Fibroblast of lung (primary cell): ENCODE results near the gene PKP3. TPM values are rescaled to one million over a fixed set of nuclear protein-coding genes. Genes with fewer than 3 reads are reported as not detected.

Experiments used
- DNase-seq, 2 donors: peaks; one replicate each; pipeline versions ENCODE4 v3.0.0 to v3.0.0-alpha.2; 2010; ENCODE audit warnings: low read depth in 2 of 2
- H2AFZ ChIP-seq: 2 replicates; pipeline ENCODE4 v1.5.1; 2012; ENCODE audit warnings: low read length, control low read depth, inconsistent platforms
- H3K27ac ChIP-seq: 2 replicates; pipeline ENCODE4 v1.5.1; 2011; ENCODE audit warnings: low read length, control low read depth; ENCODE audit not compliant: insufficient read depth
- H3K27me3 ChIP-seq: 2 replicates; pipeline ENCODE4 v1.5.1; 2011; ENCODE audit warnings: mild to moderate bottlenecking, low read length; ENCODE audit not compliant: control insufficient read depth, insufficient read depth
- H3K36me3 ChIP-seq: 2 replicates; pipeline ENCODE4 v1.5.1; 2011; ENCODE audit warnings: low read length; ENCODE audit not compliant: control insufficient read depth, insufficient read depth
- H3K4me1 ChIP-seq: 2 replicates; pipeline ENCODE4 v1.5.1; 2011; ENCODE audit warnings: low read length; ENCODE audit not compliant: control insufficient read depth, insufficient read depth; ENCODE audit errors: extremely low read depth
- H3K4me2 ChIP-seq: 2 replicates; pipeline ENCODE4 v1.5.1; 2011; ENCODE audit warnings: low read length, control low read depth; ENCODE audit not compliant: insufficient read depth; ENCODE audit errors: extremely low read depth
- H3K4me3 ChIP-seq, 4 experiments: fragments of 200-600 bp in 1 of 4; sonication (generic) in 1 of 4; replicated peaks in 1 of 4; 2 replicates each; pipeline ENCODE4 v1.5.1; 2011 to 2016; ENCODE audit warnings: low read length in 4 of 4, low read depth in 3 of 4, mild to moderate bottlenecking in 3 of 4, control low read depth in 2 of 4, inconsistent platforms in 1 of 4, mixed read lengths in 1 of 4; ENCODE audit not compliant: insufficient read depth in 1 of 4; ENCODE audit errors: control extremely low read depth in 1 of 4
- H3K79me2 ChIP-seq: 2 replicates; pipeline ENCODE4 v1.5.1; 2012; ENCODE audit warnings: mild to moderate bottlenecking, low read length, inconsistent platforms; ENCODE audit not compliant: control insufficient read depth, insufficient read depth
- H3K9ac ChIP-seq: 2 replicates; pipeline ENCODE4 v1.5.1; 2011; ENCODE audit warnings: mild to moderate bottlenecking, low read length, control low read depth; ENCODE audit not compliant: insufficient read depth
- H3K9me3 ChIP-seq: 2 replicates; pipeline ENCODE4 v1.5.1; 2012; ENCODE audit warnings: low read depth, low read length; ENCODE audit not compliant: control insufficient read depth, insufficient read depth
- H4K20me1 ChIP-seq: 2 replicates; pipeline ENCODE4 v1.5.1; 2011; ENCODE audit warnings: low read length; ENCODE audit not compliant: control insufficient read depth, insufficient read depth; ENCODE audit errors: extremely low read depth
- CTCF ChIP-seq, 2 donors: IDR thresholded peaks in 1 of 2; conservative IDR thresholded peaks in 1 of 2; 1 replicate in 1 of 2; 2 replicates in 1 of 2; pipeline ENCODE4 v1.5.1; 2011 to 2012; ENCODE audit warnings: low read length in 2 of 2, control low read depth in 1 of 2, inconsistent platforms in 1 of 2, low read depth in 1 of 2, mild to moderate bottlenecking in 1 of 2
- EZH2 ChIP-seq: IDR thresholded peaks from 2 replicates; pipeline ENCODE4 v1.5.1; 2012; ENCODE audit warnings: low read length, control low read depth, mild to moderate bottlenecking; ENCODE audit errors: missing control alignments
- polyA plus RNA-seq, 2 donors: library from polyadenylated mRNA; depleted of rRNA in 1 of 2; stranded (reverse) in 1 of 2; unstranded in 1 of 2; fragments of >200 nt; gene quantifications; 2 replicates each; pipeline ENCODE4 v1.2.1, GENCODE V29; 2011 to 2012; ENCODE audit warnings: missing spikeins in 1 of 2
- total RNA-seq: library from RNA; depleted of rRNA; stranded (reverse); fragments of >200 nt; gene quantifications from 2 replicates; pipeline ENCODE4 v1.2.1, GENCODE V29; 2014

Gene PKP3
- total and polyA plus RNA-seq, 2 donors (not counting 1 experiment from before 2014, with no cell fraction given), result 0.17 to 0.83 TPM

- H3K27me3 ChIP-seq, result peaks cover 15% of the 10 kb centered on the region
- H2AFZ ChIP-seq, result no peak overlapping the region
- DNase-seq, result no peak
- peak overlapping the region in 1 of 4 experiments; percentile 36 for H3K4me3 ChIP-seq
- H4K20me1 ChIP-seq, result no peaks in the 10 kb centered on the region
- H3K4me1 ChIP-seq, result peaks cover 3% of the 10 kb centered on the region
- H3K36me3 ChIP-seq, result no peaks in the 10 kb centered on the region
- H3K79me2 ChIP-seq, result no peaks in the 10 kb centered on the region
- H3K4me2 ChIP-seq, result no peak overlapping the region
- H3K27ac ChIP-seq, result no peak overlapping the region
- H3K9me3 ChIP-seq, result no peaks in the 10 kb centered on the region
- TF ChIP-seq CTCF (conservative IDR thresholded peaks at IDR 0.05 in 1 of 2, IDR thresholded peaks at IDR 0.05 in 1 of 2; ENCODE audit: low read depth in 1 of 2, low read length in 2 of 2) (no peak), EZH2 (no peak)
- no peak overlapping the region for H3K9ac ChIP-seq
Observed at GRCh38 chr11:367956-368413, 26.0 kb upstream of the PKP3 start.

GRCh38 chr11:368414-369335, 25.3 kb upstream of the PKP3 start:
- TF ChIP-seq CTCF (conservative IDR thresholded peaks at IDR 0.05 in 1 of 2, IDR thresholded peaks at IDR 0.05 in 1 of 2; ENCODE audit: low read depth in 1 of 2, low read length in 2 of 2), result no peak
- TF ChIP-seq EZH2, result peak; percentile 79
- Histone ChIP-seq H3K27me3 (peaks cover 15% of the 10 kb centered on the region), H4K20me1 (no peaks in the 10 kb centered on the region), H2AFZ (peak overlapping the region; percentile 35), H3K4me3 (peak overlapping the region in 1 of 4 experiments; percentile 36), H3K27ac (no peak overlapping the region), H3K9ac (no peak overlapping the region), H3K4me2 (peak overlapping the region; percentile 27), H3K4me1 (peaks cover 3% of the 10 kb centered on the region), H3K79me2 (no peaks in the 10 kb centered on the region), H3K9me3 (no peaks in the 10 kb centered on the region), H3K36me3 (no peaks in the 10 kb centered on the region)
- no peak for DNase-seq

GRCh38 chr11:369336-370018, 24.5 kb upstream of the PKP3 start, which contains the start of gene B4GALNT4:
Gene B4GALNT4 (plus strand): TSS chr11:369499. CDS start chr11:369804, 305 bp downstream.
- TF ChIP-seq CTCF (conservative IDR thresholded peaks at IDR 0.05 in 1 of 2, IDR thresholded peaks at IDR 0.05 in 1 of 2; ENCODE audit: low read depth in 1 of 2, low read length in 2 of 2) (no peak), EZH2 (no peak)
- H3K4me1 ChIP-seq, result peaks cover 3% of the 10 kb centered on the region
- no peak within 1 kb of the TSS for H3K27ac ChIP-seq
- H2AFZ ChIP-seq, result peak within 1 kb of the TSS; percentile 35
- peak within 1 kb of the TSS in 2 of 4 experiments; percentile 21 to 47 for H3K4me3 ChIP-seq
- peak within 1 kb of the TSS; percentile 30 for H3K9ac ChIP-seq
- H3K36me3 ChIP-seq, result no peaks in the 10 kb centered on the region
- no peaks in the 10 kb centered on the region for H3K9me3 ChIP-seq
- no peaks in the 10 kb centered on the region for H4K20me1 ChIP-seq
- H3K79me2 ChIP-seq, result no peaks in the 10 kb centered on the region
- peaks cover 12% of the 10 kb centered on the region for H3K27me3 ChIP-seq
- peak within 1 kb of the TSS; percentile 27 for H3K4me2 ChIP-seq
- DNase-seq, result peak in 1 of 2 donors; percentile 38
